ENCODE measurements around the gene TMEM229A.

TMEM229A gene

DNA sequence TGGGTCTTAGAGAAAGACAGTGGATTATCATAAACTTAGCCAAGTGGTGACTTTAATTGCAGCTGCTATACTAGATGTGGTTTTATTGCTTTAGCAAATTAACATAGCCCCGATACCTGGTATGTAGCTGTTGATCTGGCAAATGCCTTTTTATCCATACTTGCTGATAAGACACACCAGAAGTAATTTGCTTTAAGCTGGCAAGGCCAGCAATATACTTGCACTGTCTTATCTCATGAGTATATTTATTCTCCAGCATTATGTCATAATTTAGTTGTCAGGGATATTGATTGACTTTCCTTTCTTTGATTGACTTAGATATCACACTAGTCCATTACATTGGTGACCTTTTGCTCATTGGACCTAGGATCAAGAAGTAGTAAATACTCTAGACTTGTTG is 12.8 kb downstream of the TMEM229A start:
- TF ChIP-seq CREB1 (IDR thresholded peaks at IDR 0.05; ENCODE audit: low read depth) (no peak), EP300 (IDR thresholded peaks at IDR 0.05; ENCODE audit: borderline replicate concordance) (no peak), TCF12 (IDR thresholded peaks at IDR 0.05; ENCODE audit: low read depth) (no peak), TAF1 (IDR thresholded peaks at IDR 0.05; ENCODE audit: low read depth) (no peak), NFIC (IDR thresholded peaks at IDR 0.05) (no peak), YY1 (IDR thresholded peaks at IDR 0.05; ENCODE audit: low read depth) (no peak), EGR1 (IDR thresholded peaks at IDR 0.05) (no peak), TEAD4 (IDR thresholded peaks at IDR 0.05) (no peak), FOXM1 (IDR thresholded peaks at IDR 0.05; ENCODE audit: borderline replicate concordance, low read depth) (no peak), RAD21 (IDR thresholded peaks at IDR 0.05; ENCODE audit: low read depth) (no peak), CEBPB (IDR thresholded peaks at IDR 0.05) (no peak), ZBTB7A (IDR thresholded peaks at IDR 0.05; ENCODE audit: low read depth) (no peak)
- TF ChIP-seq, protein P1, sequence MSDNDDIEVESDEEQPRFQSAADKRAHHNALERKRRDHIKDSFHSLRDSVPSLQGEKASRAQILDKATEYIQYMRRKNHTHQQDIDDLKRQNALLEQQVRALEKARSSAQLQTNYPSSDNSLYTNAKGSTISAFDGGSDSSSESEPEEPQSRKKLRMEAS (IDR thresholded peaks at IDR 0.05), result no peak
- TF ChIP-seq, protein P2, sequence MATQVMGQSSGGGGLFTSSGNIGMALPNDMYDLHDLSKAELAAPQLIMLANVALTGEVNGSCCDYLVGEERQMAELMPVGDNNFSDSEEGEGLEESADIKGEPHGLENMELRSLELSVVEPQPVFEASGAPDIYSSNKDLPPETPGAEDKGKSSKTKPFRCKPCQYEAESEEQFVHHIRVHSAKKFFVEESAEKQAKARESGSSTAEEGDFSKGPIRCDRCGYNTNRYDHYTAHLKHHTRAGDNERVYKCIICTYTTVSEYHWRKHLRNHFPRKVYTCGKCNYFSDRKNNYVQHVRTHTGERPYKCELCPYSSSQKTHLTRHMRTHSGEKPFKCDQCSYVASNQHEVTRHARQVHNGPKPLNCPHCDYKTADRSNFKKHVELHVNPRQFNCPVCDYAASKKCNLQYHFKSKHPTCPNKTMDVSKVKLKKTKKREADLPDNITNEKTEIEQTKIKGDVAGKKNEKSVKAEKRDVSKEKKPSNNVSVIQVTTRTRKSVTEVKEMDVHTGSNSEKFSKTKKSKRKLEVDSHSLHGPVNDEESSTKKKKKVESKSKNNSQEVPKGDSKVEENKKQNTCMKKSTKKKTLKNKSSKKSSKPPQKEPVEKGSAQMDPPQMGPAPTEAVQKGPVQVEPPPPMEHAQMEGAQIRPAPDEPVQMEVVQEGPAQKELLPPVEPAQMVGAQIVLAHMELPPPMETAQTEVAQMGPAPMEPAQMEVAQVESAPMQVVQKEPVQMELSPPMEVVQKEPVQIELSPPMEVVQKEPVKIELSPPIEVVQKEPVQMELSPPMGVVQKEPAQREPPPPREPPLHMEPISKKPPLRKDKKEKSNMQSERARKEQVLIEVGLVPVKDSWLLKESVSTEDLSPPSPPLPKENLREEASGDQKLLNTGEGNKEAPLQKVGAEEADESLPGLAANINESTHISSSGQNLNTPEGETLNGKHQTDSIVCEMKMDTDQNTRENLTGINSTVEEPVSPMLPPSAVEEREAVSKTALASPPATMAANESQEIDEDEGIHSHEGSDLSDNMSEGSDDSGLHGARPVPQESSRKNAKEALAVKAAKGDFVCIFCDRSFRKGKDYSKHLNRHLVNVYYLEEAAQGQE (IDR thresholded peaks at IDR 0.05; ENCODE audit: low read depth), result no peak
- TF ChIP-seq, protein P3, sequence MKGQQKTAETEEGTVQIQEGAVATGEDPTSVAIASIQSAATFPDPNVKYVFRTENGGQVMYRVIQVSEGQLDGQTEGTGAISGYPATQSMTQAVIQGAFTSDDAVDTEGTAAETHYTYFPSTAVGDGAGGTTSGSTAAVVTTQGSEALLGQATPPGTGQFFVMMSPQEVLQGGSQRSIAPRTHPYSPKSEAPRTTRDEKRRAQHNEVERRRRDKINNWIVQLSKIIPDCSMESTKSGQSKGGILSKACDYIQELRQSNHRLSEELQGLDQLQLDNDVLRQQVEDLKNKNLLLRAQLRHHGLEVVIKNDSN (IDR thresholded peaks at IDR 0.05), result no peak

DNA sequence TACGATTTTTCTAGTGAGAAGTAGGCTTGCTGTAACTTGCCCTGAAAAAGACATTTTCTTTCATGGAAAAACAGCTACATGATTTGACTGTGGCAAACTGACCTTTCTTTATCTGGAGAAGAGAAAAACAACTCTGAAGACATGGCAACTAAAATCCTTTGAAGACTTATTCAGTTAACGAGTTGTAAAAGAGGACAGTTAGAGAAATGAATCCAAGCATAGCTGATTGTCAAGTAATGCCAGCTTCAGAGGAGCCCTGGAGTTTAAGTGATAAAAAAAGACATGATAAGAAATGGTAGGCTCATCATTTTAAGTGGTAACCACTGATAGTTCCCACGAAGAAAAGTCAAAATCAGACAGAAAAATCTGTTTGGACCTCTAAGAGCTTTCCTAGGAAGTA is 19.6 kb downstream of the TMEM229A start:
- TF ChIP-seq EGR1 (IDR thresholded peaks at IDR 0.05) (no peak), FOXM1 (IDR thresholded peaks at IDR 0.05; ENCODE audit: borderline replicate concordance, low read depth) (no peak), TEAD4 (IDR thresholded peaks at IDR 0.05) (no peak), TAF1 (IDR thresholded peaks at IDR 0.05; ENCODE audit: low read depth) (no peak), TCF12 (IDR thresholded peaks at IDR 0.05; ENCODE audit: low read depth) (no peak), EP300 (IDR thresholded peaks at IDR 0.05; ENCODE audit: borderline replicate concordance) (no peak)
- TF ChIP-seq, protein P1 (IDR thresholded peaks at IDR 0.05), result no peak
- TF ChIP-seq, protein P3 (IDR thresholded peaks at IDR 0.05), result no peak
- TF ChIP-seq, protein P2 (IDR thresholded peaks at IDR 0.05; ENCODE audit: low read depth), result no peak

DNA sequence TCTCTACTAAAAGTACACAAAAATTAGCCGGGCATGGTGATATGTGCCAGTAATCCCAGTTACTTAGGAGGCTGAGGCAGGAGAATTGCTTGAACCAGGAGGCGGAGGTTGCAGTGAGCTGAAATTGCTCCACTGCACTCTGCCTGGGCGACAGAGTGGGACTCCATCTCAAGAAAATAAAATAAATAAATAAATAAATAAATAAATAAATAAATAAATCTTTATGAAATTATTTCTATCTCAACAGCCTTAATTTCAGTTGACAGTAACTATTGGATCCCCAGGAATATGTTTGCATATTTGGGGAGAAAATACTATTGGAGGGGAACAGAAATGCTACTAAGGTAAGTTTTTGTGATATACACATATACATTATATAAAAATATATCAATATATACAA is 20.0 kb downstream of the TMEM229A start:
- TF ChIP-seq RAD21 (IDR thresholded peaks at IDR 0.05; ENCODE audit: low read depth) (no peak), EGR1 (IDR thresholded peaks at IDR 0.05) (no peak), NFIC (IDR thresholded peaks at IDR 0.05) (no peak), TEAD4 (IDR thresholded peaks at IDR 0.05) (no peak), YY1 (IDR thresholded peaks at IDR 0.05; ENCODE audit: low read depth) (no peak)
- TF ChIP-seq, protein P3 (IDR thresholded peaks at IDR 0.05), result no peak

DNA sequence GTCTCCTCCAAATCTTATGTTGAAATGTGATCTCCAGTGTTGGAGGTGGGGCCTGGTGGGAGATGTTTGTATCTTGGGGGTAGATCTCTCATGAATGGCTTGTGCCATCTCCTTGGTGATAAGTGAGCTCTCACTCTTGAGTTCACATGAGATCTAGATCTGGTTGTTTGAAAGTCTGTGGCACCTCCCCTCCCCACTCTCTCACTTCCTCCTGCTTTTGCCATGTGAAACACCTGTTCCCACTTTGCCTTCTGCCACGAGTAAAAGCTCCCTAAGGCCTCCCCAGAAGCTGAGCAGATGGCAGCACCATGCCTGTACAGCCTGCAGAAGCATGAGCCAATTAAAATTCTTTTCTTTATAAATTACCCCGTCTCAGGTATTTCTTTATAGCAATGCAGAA is 23.5 kb downstream of the TMEM229A start:
- TF ChIP-seq CEBPB (IDR thresholded peaks at IDR 0.05) (no peak), FOXM1 (IDR thresholded peaks at IDR 0.05; ENCODE audit: borderline replicate concordance, low read depth) (no peak), TAF1 (IDR thresholded peaks at IDR 0.05; ENCODE audit: low read depth) (no peak), NFIC (IDR thresholded peaks at IDR 0.05) (no peak), ZBTB7A (IDR thresholded peaks at IDR 0.05; ENCODE audit: low read depth) (no peak), RAD21 (IDR thresholded peaks at IDR 0.05; ENCODE audit: low read depth) (no peak), TCF12 (IDR thresholded peaks at IDR 0.05; ENCODE audit: low read depth) (no peak), TEAD4 (IDR thresholded peaks at IDR 0.05) (no peak)

DNA sequence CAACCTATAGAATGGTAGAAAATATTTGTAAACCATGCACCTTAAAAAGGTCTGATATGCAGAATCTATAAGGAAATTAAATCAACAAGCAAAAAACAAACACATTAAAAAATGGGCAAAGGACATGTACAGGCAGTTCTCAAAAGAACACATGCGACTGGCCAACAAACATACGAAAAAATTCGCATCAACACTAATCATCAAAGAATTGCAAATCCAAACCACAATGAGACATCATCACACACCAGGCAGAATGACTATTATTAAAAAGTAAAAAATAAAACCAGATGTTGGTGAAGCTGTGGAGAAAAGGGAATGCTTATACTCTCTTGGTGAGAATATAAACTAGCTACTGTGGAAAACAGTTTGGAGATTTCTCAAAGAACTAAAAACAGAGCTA is 33.2 kb downstream of the TMEM229A start:
- TF ChIP-seq, protein P3 (IDR thresholded peaks at IDR 0.05), result no peak
- TF ChIP-seq CEBPB (IDR thresholded peaks at IDR 0.05) (no peak), NFIC (IDR thresholded peaks at IDR 0.05) (no peak), TCF12 (IDR thresholded peaks at IDR 0.05; ENCODE audit: low read depth) (no peak), RAD21 (IDR thresholded peaks at IDR 0.05; ENCODE audit: low read depth) (no peak), FOXM1 (IDR thresholded peaks at IDR 0.05; ENCODE audit: borderline replicate concordance, low read depth) (no peak), CREB1 (IDR thresholded peaks at IDR 0.05; ENCODE audit: low read depth) (no peak), TAF1 (IDR thresholded peaks at IDR 0.05; ENCODE audit: low read depth) (no peak), TEAD4 (IDR thresholded peaks at IDR 0.05) (no peak), EGR1 (IDR thresholded peaks at IDR 0.05) (no peak)
- TF ChIP-seq, protein P1 (IDR thresholded peaks at IDR 0.05), result no peak
